Testis (tissue), 2 donors: ENCODE results near the gene TBC1D17.

Experiments used
- CTCF ChIP-seq, 3 experiments: fragments of 450-650 bp in 2 of 3; fragments of 200-600 bp in 1 of 3; sonication (generic) in 1 of 3; IDR thresholded peaks; one replicate each; pipeline ENCODE4 v1.5.1; 2016 to 2019; ENCODE audit warnings: antibody characterized with exemption in 3 of 3, mild to moderate bottlenecking in 2 of 3, moderate library complexity in 1 of 3
- POLR2A ChIP-seq: fragments of 450-650 bp; IDR thresholded peaks from one replicate; pipeline ENCODE4 v1.6.1; 2017; ENCODE audit warnings: antibody characterized with exemption, mild to moderate bottlenecking, moderate library complexity

GRCh38 chr19:49927526-49928264, 50.2 kb downstream of the TBC1D17 start:
- no peak for TF ChIP-seq CTCF (IDR thresholded peaks at IDR 0.05)
- TF ChIP-seq POLR2A, result no peak
